LNCAP (cell line): ENCODE measurements around the gene DNAH3.

Source experiments
- TF ChIP-seq, protein P1 (sequence below): fragments of 450-650 bp; IDR thresholded peaks from 2 replicates; pipeline ENCODE4 v1.5.1; 2017; ENCODE audit warnings: mild to moderate bottlenecking

Gene DNAH3

DNA sequence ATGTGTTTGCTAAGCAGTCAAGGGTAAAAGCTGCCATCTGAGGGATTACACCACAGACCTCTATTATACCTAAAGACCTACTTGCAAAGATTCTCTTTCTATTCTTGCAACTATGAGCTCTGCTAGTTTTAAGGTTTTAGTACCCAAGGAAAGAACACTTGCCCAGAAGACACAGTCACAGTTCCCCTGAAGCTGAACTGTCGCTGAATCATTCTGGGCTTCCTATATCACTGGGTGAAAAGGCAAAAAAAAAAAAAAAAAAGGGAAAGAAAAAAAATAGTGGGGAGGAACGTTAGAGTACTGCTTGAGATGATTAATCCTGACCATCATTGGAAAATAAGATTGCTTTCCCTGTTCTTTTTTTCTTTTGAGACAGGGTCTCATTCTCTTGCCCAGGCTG is 212.2 kb downstream of the DNAH3 start:
- TF ChIP-seq, protein P1, sequence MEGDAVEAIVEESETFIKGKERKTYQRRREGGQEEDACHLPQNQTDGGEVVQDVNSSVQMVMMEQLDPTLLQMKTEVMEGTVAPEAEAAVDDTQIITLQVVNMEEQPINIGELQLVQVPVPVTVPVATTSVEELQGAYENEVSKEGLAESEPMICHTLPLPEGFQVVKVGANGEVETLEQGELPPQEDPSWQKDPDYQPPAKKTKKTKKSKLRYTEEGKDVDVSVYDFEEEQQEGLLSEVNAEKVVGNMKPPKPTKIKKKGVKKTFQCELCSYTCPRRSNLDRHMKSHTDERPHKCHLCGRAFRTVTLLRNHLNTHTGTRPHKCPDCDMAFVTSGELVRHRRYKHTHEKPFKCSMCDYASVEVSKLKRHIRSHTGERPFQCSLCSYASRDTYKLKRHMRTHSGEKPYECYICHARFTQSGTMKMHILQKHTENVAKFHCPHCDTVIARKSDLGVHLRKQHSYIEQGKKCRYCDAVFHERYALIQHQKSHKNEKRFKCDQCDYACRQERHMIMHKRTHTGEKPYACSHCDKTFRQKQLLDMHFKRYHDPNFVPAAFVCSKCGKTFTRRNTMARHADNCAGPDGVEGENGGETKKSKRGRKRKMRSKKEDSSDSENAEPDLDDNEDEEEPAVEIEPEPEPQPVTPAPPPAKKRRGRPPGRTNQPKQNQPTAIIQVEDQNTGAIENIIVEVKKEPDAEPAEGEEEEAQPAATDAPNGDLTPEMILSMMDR: no peak

GRCh38 chr16:20937736-20938135 is 212.9 kb downstream of the DNAH3 start:
- TF ChIP-seq, protein P1: no peak

- TF ChIP-seq, protein P1: no peak
Measured at GRCh38 chr16:20933589-20933988, 217.1 kb downstream of the DNAH3 start.

DNA sequence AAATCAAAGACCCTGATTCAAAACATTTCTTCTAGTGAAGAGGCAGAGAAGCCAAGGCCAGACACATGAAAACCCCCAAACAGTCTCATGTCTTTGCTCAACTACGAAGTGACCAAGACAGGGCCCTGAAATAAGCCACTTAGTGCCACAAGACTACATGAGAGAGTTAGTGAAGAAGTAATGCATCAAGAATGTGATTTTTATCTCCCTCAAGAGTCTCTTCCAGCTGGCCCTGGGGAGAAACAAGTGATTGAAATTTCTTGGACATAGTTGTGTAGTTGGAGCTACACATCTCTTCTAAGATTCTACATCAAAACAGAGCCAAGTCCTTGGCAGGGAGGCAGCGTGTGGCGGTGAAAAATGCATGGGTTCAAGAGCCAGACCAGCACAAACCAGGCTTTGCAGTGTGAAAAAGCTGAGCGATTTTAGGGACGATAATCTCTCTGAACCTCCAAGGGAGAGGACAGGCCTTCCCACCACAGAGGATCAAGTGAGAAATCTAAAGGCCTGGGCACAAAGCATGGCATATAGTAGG is 219.5 kb downstream of the DNAH3 start:
- TF ChIP-seq, protein P1: no peak

DNA sequence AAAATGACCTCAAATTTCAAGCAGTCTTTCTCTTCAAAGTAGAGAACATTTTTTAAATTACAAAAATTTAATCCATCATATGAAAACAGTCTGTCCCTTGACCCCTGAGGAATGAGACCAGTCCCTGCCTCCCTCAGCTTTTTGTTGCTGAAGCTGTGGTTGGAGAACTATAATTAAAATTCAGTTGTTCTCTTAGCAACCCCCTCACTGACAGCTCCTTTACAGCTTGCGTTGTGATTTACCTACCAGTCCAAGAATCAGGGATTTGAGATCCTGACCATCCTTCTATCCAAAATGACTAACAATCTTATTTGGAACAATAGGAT is 220.3 kb downstream of the DNAH3 start:
- TF ChIP-seq, protein P1: no peak

- TF ChIP-seq, protein P1: no peak
Measured at GRCh38 chr16:20928774-20929411, 221.8 kb downstream of the DNAH3 start.

- TF ChIP-seq, protein P1: no peak
Measured at GRCh38 chr16:20925751-20926150, 224.9 kb downstream of the DNAH3 start.

DNA sequence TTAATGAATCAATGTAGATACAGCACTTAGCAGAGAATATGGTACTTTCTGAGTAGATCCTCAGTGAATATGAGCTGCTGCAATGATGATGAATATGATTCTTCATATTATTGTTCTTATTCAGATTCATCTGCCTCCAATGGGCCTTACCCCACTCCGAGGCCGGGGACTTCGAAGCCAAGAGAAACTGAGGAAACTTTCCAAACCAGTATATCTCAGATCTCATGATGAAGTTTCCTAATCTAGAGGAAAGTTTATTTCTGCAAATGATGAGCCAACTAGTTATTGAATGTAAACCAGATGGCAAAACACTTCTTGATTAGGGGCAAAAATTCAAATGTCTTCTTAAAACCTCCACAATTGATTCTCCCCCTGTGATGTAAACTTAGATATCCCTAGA is 226.8 kb downstream of the DNAH3 start:
- TF ChIP-seq, protein P1: no peak
